Activated CD8-positive, alpha-beta memory T cell treated with anti-CD3 and anti-CD28 coated beads for 36 hours (primary cell): Measurements from ENCODE around the gene ESRRA. TPM values are rescaled to one million over a fixed set of nuclear protein-coding genes. Genes with fewer than 3 reads are reported as not detected.

Experiments used
- CTCF ChIA-PET: fragments of 350-600 bp; sonication (Branson Sonifier 250); formaldehyde crosslinking; loops from one replicate; lab custom pipeline; 2021; ENCODE audit warnings: antibody characterized with exemption; lab: Charles Lee
- POLR2A ChIA-PET: fragments of 350-600 bp; sonication (Branson Sonifier 250); formaldehyde crosslinking; loops from one replicate; lab custom pipeline; 2021; ENCODE audit warnings: antibody characterized with exemption; lab: Charles Lee
- total RNA-seq, 2 experiments: library from RNA; stranded (reverse); gene quantifications; one replicate each; pipeline ENCODE4 v1.2.3, GENCODE V29; 2021

The ESRRA gene
- 10 to 100 TPM; 58.1 to 58.3 TPM for total RNA-seq

- ChIA-PET POLR2A (interaction anchor here (0.6 to 2.3 kb wide), 9 partner anchors 12 to 120 kb away, joined by 3 to 16 read pairs (median 6); partner anchors contain the start of genes FERMT3, PPP1R14B, PRDX5 and TRMT112), CTCF (interaction anchor here (0.9 to 6.3 kb wide), 17 partner anchors 12 to 139 kb away, joined by 3 to 61 read pairs (median 8); partner anchors contain the start of genes BAD, CCDC88B, DNAJC4 and FERMT3)
Observed at GRCh38 chr11:64305075-64305690, at the start of gene ESRRA. Gene ESRRA (plus strand): TSS chr11:64305524. CDS start chr11:64307180, 1,656 bp downstream.

- ChIA-PET CTCF (interaction anchor here (1.0 to 2.4 kb wide), 2 partner anchors 10 to 45 kb away, joined by 4 to 7 read pairs; partner anchors contain the start of gene PPP1R14B), POLR2A (interaction anchor here (1.1 to 1.4 kb wide), 2 partner anchors 12 to 15 kb away, joined by 3 to 4 read pairs; partner anchors contain the start of gene FKBP2)
Observed at GRCh38 chr11:64256300-64256699, 49.0 kb upstream of the ESRRA start.

GRCh38 chr11:64258356-64258755, 47.0 kb upstream of the ESRRA start:
- POLR2A ChIA-PET, result interaction anchor here (1.3 kb wide), 1 partner anchor 11 kb away, joined by 4 read pairs; no protein-coding TSS in a partner anchor
- CTCF ChIA-PET, result interaction anchor here (1.3 to 2.0 kb wide), 3 partner anchors 9 to 13 kb away, joined by 4 to 7 read pairs (median 5); partner anchors contain the start of gene PPP1R14B

GRCh38 chr11:64258946-64259532, 46.3 kb upstream of the ESRRA start:
- POLR2A ChIA-PET, result no interaction called here
- CTCF ChIA-PET, result interaction anchor here (1.3 to 2.0 kb wide), 2 partner anchors 10 to 12 kb away, joined by 4 to 7 read pairs; no protein-coding TSS in a partner anchor

- CTCF ChIA-PET, result interaction anchor here (1.3 kb wide), 1 partner anchor 12 kb away, joined by 4 read pairs; no protein-coding TSS in a partner anchor
- POLR2A ChIA-PET, result no interaction called here
Observed at GRCh38 chr11:64259533-64260067, 45.7 kb upstream of the ESRRA start.

- ChIA-PET CTCF (interaction anchor here (0.8 kb wide), 1 partner anchor 10 kb away, joined by 3 read pairs; no protein-coding TSS in a partner anchor), POLR2A (no interaction called here)
Observed at GRCh38 chr11:64260147-64260708, 45.1 kb upstream of the ESRRA start.

GRCh38 chr11:64261556-64262080, 43.7 kb upstream of the ESRRA start:
- POLR2A ChIA-PET, result interaction anchor here (1.0 kb wide), 1 partner anchor 43 kb away, joined by 4 read pairs; no protein-coding TSS in a partner anchor

GRCh38 chr11:64262271-64263002, 42.9 kb upstream of the ESRRA start:
- ChIA-PET CTCF (interaction anchor here (1.2 to 3.4 kb wide), 2 partner anchors 12 to 16 kb away, joined by 4 to 16 read pairs; partner anchors contain the start of genes PLCB3 and PPP1R14B), POLR2A (interaction anchor here (0.5 kb wide), 1 partner anchor 17 kb away, joined by 5 read pairs; no protein-coding TSS in a partner anchor)

More at GRCh38 chr11:64261556-64262080, 43.7 kb upstream of the ESRRA start:
- CTCF ChIA-PET, result interaction anchor here (1.0 to 1.2 kb wide), 2 partner anchors 10 to 15 kb away, joined by 4 read pairs; partner anchors contain the start of gene PPP1R14B

- POLR2A ChIA-PET, result interaction anchor here (0.5 kb wide), 1 partner anchor 18 kb away, joined by 5 read pairs; no protein-coding TSS in a partner anchor
- CTCF ChIA-PET, result interaction anchor here (1.1 to 3.4 kb wide), 2 partner anchors 13 to 30 kb away, joined by 3 to 16 read pairs; partner anchors contain the start of gene PLCB3
Observed at GRCh38 chr11:64263021-64263946, 42.0 kb upstream of the ESRRA start.

GRCh38 chr11:64263947-64264317, 41.4 kb upstream of the ESRRA start:
- ChIA-PET CTCF (interaction anchor here (1.0 to 3.4 kb wide), 4 partner anchors 13 to 40 kb away, joined by 3 to 16 read pairs (median 4); partner anchors contain the start of gene PLCB3), POLR2A (no interaction called here)

- CTCF ChIA-PET, result interaction anchor here (1.0 to 3.4 kb wide), 4 partner anchors 14 to 40 kb away, joined by 3 to 16 read pairs (median 4); partner anchors contain the start of gene PLCB3
- POLR2A ChIA-PET, result interaction anchor here (0.5 kb wide), 1 partner anchor 11 kb away, joined by 7 read pairs; no protein-coding TSS in a partner anchor
Observed at GRCh38 chr11:64264371-64264852, 40.9 kb upstream of the ESRRA start.

GRCh38 chr11:64265176-64266160, 39.9 kb upstream of the ESRRA start:
- CTCF ChIA-PET, result interaction anchor here (1.0 to 3.4 kb wide), 3 partner anchors 15 to 39 kb away, joined by 3 to 16 read pairs (median 4); partner anchors contain the start of gene PLCB3

GRCh38 chr11:64266339-64266738, 39.0 kb upstream of the ESRRA start:
- ChIA-PET CTCF (interaction anchor here (1.1 to 4.1 kb wide), 2 partner anchors 11 to 16 kb away, joined by 3 to 39 read pairs; partner anchors contain the start of gene PLCB3), POLR2A (no interaction called here)

More at GRCh38 chr11:64265176-64266160, 39.9 kb upstream of the ESRRA start:
- POLR2A ChIA-PET, result interaction anchor here (0.5 to 0.6 kb wide), 2 partner anchors 10 to 1349 kb away, joined by 3 to 7 read pairs; no protein-coding TSS in a partner anchor

GRCh38 chr11:64267207-64267945, 37.9 kb upstream of the ESRRA start:
- ChIA-PET CTCF (interaction anchor here (0.7 to 4.1 kb wide), 8 partner anchors 10 to 63 kb away, joined by 3 to 39 read pairs (median 4); partner anchors contain the start of genes CATSPERZ, PLCB3, PRDX5 and TRMT112), POLR2A (interaction anchor here (0.7 to 4.3 kb wide), 5 partner anchors 15 to 61 kb away, joined by 3 to 20 read pairs (median 4); partner anchors contain the start of genes FKBP2, NUDT22, PLCB3 and TRPT1)
